Smooth muscle cell (in vitro differentiated cells): ENCODE measurements around the gene SNX20. TPM values are rescaled to one million over a fixed set of nuclear protein-coding genes. Genes with fewer than 3 reads are reported as not detected.

Experiments
- DNase-seq: peaks from one replicate; lab custom pipeline; 2025; ENCODE audit not compliant: unreplicated experiment; lab: John Stamatoyannopoulos, UW
- H2AFZ ChIP-seq: fragments of 200-600 bp; sonication (generic); 2 replicates; pipeline ENCODE4 v1.6.0; 2016; ENCODE audit warnings: antibody characterized with exemption, low read depth, mild to moderate bottlenecking
- H3F3A ChIP-seq: fragments of 200-600 bp; sonication (generic); 2 replicates; pipeline ENCODE4 v1.6.0; 2017; ENCODE audit warnings: antibody characterized with exemption, low read depth
- H3K27ac ChIP-seq: fragments of 200-600 bp; sonication (generic); 2 replicates; pipeline ENCODE4 v1.5.1; 2016; ENCODE audit warnings: low read depth, mild to moderate bottlenecking
- H3K27me3 ChIP-seq: fragments of 200-600 bp; sonication (generic); 2 replicates; pipeline ENCODE4 v1.6.1; 2016; ENCODE audit warnings: low read depth, mild to moderate bottlenecking
- H3K36me3 ChIP-seq: fragments of 200-600 bp; sonication (generic); 2 replicates; pipeline ENCODE4 v1.5.1; 2016; ENCODE audit warnings: low read depth
- H3K4me1 ChIP-seq: fragments of 200-600 bp; sonication (generic); 2 replicates; pipeline ENCODE4 v1.5.1; 2016; ENCODE audit warnings: low read depth
- H3K4me2 ChIP-seq: fragments of 200-600 bp; sonication (generic); 2 replicates; pipeline ENCODE4 v1.6.0; 2016; ENCODE audit warnings: mild to moderate bottlenecking
- H3K4me3 ChIP-seq: fragments of 200-600 bp; sonication (generic); 2 replicates; pipeline ENCODE4 v1.5.1; 2016; ENCODE audit warnings: mild to moderate bottlenecking
- H3K79me2 ChIP-seq: fragments of 200-600 bp; sonication (generic); 2 replicates; pipeline ENCODE4 v1.6.0; 2016; ENCODE audit warnings: low read depth, mild to moderate bottlenecking
- H3K9ac ChIP-seq: fragments of 200-600 bp; sonication (generic); 2 replicates; pipeline ENCODE4 v1.6.0; 2016; ENCODE audit warnings: low read depth
- H3K9me3 ChIP-seq: fragments of 200-600 bp; sonication (generic); replicated peaks from 2 replicates; pipeline ENCODE4 v1.5.1; 2016; ENCODE audit warnings: low read depth
- H4K20me1 ChIP-seq: fragments of 200-600 bp; sonication (generic); 2 replicates; pipeline ENCODE4 v1.6.0; 2016; ENCODE audit warnings: low read depth
- WGBS: methylation state at CpG from one replicate; pipeline ENCODE4 v1.1.7; 2016; ENCODE audit warnings: low lambda C conversion rate; 5-methylcytosine and 5-hydroxymethylcytosine counted together
- polyA plus RNA-seq: library from polyadenylated mRNA; unstranded; fragments of >200 nt; fragmentation: Nextera tagmentation; extraction: Ambion mirVana; gene quantifications from 2 replicates; pipeline ENCODE4 v1.2.1, GENCODE V29; 2016
- total RNA-seq: library from RNA; depleted of rRNA; stranded (reverse); fragments of >200 nt; gene quantifications from 2 replicates; pipeline ENCODE4 v1.2.3, GENCODE V29; 2014
- TF ChIP-seq, protein P1 (sequence below): fragments of 200-600 bp; sonication (generic); IDR thresholded peaks from 2 replicates; pipeline ENCODE4 v1.5.1; 2017; ENCODE audit warnings: borderline replicate concordance, mild to moderate bottlenecking, antibody characterized with exemption; ENCODE audit not compliant: insufficient read depth, poor library complexity, severe bottlenecking

The SNX20 gene
- total and polyA plus RNA-seq, 2 experiments from 2014 or later = not detected

DNA sequence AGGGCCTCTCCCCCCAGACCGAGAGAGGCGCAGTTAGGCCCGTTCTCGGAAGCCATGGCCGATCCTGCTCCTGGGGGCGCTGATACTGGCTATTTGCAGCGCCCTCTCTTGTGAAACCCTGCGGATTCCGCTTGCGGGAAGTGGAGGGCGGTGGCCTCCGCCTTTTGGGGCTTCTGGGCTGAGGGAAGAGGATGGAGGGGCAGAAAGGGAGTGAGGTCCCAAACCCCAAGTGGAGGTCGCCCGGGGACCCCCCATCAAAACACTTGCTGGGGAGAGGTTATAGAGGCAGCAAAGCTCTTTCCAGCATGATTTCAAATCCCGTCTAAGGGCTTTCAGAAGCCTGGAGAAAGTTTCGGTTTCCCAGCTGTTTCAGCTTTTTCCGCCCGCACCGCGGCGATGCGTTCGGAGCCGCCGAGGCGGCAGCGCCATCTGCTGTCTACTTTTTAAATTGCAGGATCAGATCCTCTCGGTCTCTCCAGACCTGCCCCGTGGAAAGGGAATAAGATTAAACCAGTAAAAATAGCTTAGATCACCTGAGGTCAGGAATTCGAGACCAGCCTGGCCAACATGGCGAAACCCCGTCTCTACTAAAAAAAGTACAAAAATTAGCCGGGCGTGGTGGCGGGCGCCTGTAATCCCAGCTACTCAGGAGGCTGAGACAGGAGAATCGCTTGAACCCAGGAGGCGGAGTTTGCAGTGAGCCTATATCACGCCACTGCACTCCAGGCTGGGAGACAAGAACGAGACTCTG, 15.8 kb downstream of the SNX20 start:
- Histone ChIP-seq H3K27ac (no peak overlapping the region), H3K79me2 (no peaks in the 10 kb centered on the region), H4K20me1 (no peaks in the 10 kb centered on the region), H3K4me3 (peak overlapping the region; percentile 52), H3K36me3 (no peaks in the 10 kb centered on the region), H3K9me3 (no peaks in the 10 kb centered on the region), H2AFZ (peak overlapping the region; percentile 96), H3F3A (no peaks in the 10 kb centered on the region), H3K4me2 (peak overlapping the region; percentile 89), H3K9ac (peak overlapping the region; percentile 41), H3K27me3 (no peaks in the 10 kb centered on the region), H3K4me1 (peaks cover 5% of the 10 kb centered on the region)
- DNase-seq = peak; percentile 57
- WGBS = 23% methylated on average over 39 of the region's 40 CpGs
- TF ChIP-seq, protein P1, sequence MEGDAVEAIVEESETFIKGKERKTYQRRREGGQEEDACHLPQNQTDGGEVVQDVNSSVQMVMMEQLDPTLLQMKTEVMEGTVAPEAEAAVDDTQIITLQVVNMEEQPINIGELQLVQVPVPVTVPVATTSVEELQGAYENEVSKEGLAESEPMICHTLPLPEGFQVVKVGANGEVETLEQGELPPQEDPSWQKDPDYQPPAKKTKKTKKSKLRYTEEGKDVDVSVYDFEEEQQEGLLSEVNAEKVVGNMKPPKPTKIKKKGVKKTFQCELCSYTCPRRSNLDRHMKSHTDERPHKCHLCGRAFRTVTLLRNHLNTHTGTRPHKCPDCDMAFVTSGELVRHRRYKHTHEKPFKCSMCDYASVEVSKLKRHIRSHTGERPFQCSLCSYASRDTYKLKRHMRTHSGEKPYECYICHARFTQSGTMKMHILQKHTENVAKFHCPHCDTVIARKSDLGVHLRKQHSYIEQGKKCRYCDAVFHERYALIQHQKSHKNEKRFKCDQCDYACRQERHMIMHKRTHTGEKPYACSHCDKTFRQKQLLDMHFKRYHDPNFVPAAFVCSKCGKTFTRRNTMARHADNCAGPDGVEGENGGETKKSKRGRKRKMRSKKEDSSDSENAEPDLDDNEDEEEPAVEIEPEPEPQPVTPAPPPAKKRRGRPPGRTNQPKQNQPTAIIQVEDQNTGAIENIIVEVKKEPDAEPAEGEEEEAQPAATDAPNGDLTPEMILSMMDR = peak; percentile 89

DNA sequence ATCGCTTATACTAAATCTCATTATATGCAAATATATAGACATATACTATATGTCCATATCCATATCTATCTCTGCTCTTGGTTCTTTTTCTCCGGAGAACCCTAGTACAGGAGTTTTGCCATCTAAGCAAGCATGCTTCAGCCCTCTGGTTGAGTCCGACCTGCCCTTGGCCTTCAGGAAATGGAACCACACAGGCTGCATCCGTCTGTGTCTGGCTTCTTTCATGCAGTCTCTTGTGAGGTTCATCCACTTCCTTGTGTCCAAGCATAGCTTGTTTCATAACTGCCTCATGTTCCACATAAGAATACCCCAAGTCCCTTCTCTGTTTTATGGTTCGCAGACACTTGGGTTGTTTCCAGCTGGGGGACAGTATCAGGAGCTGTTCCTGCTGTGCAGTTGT, 16.8 kb downstream of the SNX20 start:
- Histone ChIP-seq H3K4me1 (peaks cover 5% of the 10 kb centered on the region), H3K9me3 (no peaks in the 10 kb centered on the region), H3K4me2 (no peak overlapping the region), H3K27me3 (no peaks in the 10 kb centered on the region), H2AFZ (peak overlapping the region; percentile 96), H3K4me3 (no peak overlapping the region), H3K36me3 (no peaks in the 10 kb centered on the region), H3K27ac (no peak overlapping the region), H3K79me2 (no peaks in the 10 kb centered on the region), H3F3A (no peaks in the 10 kb centered on the region), H3K9ac (no peak overlapping the region), H4K20me1 (no peaks in the 10 kb centered on the region)
- TF ChIP-seq, protein P1 = no peak
- DNase-seq = no peak
- WGBS = 97% methylated on average over 5 of the region's 5 CpGs

DNA sequence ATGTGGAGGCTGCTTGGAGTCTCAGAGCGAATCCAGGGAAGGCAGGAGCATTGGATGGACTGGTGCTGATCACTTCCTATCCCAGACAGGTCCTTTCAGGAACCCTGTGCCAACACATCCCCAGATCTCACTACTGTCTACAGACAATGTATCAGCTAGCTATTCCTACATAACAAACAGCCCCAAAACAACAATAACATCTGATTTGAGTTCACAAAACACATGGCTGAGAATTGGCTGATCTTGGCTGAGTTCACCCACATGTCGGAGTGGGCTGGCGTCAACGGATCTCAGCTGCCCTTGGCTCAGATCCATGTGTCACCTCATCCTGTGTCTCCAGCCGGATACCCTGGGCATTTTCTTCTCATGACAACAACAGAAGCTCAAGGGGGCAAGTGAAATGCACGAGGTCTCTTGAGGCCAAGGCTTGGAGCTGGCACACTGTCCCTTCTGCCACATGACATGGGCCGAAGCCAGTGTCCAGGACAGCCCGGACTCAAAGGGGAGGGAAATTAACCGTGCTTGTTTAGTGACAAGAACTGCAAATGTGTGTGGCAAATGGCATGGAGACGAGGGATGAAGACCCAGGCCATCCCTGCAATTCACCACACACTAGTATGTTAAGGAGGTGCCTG, 18.7 kb downstream of the SNX20 start:
- H3K4me1 ChIP-seq = no peaks in the 10 kb centered on the region
- no peaks in the 10 kb centered on the region for H3F3A ChIP-seq
- no peak overlapping the region for H3K4me2 ChIP-seq
- no peaks in the 10 kb centered on the region for H3K36me3 ChIP-seq
- no peak for DNase-seq
- no peak overlapping the region for H2AFZ ChIP-seq
- WGBS = 94% methylated on average over 10 of the region's 10 CpGs
- no peaks in the 10 kb centered on the region for H3K27me3 ChIP-seq
- H3K9me3 ChIP-seq = no peaks in the 10 kb centered on the region
- no peaks in the 10 kb centered on the region for H4K20me1 ChIP-seq
- H3K79me2 ChIP-seq = no peaks in the 10 kb centered on the region
- H3K4me3 ChIP-seq = no peak overlapping the region
- no peak overlapping the region for H3K9ac ChIP-seq
- TF ChIP-seq, protein P1 = no peak
- no peak overlapping the region for H3K27ac ChIP-seq
